ENCODE data around the gene TRIM54. TPM values are rescaled to one million over a fixed set of nuclear protein-coding genes. Genes with fewer than 3 reads are reported as not detected.

Gene TRIM54
- total RNA-seq, 6 experiments from 2014 or later = 0.14 to 0.25 TPM; not detected in 4

DNA sequence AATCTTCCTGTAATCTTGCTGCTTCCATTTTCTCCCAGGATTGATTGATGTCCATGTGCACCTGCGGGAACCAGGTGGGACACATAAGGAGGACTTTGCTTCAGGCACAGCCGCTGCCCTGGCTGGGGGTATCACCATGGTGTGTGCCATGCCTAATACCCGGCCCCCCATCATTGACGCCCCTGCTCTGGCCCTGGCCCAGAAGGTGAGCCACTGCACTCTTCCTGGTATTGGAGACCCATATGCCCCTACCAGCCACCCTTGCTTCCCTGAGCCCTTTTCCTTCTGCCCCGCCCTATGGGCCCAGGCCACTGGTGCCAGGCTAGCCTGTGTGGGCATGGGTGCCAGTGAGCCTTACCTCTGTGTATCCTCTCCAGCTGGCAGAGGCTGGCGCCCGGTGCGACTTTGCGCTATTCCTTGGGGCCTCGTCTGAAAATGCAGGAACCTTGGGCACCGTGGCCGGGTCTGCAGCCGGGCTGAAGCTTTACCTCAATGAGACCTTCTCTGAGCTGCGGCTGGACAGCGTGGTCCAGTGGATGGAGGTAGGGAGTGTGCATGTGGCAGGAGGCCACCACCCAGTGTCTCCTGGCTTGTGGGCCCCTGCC, 44.8 kb upstream of the TRIM54 start:
- TF ChIP-seq POLR2A (IDR thresholded peaks at IDR 0.05) = no peak
- TF ChIP-seq, protein P1, sequence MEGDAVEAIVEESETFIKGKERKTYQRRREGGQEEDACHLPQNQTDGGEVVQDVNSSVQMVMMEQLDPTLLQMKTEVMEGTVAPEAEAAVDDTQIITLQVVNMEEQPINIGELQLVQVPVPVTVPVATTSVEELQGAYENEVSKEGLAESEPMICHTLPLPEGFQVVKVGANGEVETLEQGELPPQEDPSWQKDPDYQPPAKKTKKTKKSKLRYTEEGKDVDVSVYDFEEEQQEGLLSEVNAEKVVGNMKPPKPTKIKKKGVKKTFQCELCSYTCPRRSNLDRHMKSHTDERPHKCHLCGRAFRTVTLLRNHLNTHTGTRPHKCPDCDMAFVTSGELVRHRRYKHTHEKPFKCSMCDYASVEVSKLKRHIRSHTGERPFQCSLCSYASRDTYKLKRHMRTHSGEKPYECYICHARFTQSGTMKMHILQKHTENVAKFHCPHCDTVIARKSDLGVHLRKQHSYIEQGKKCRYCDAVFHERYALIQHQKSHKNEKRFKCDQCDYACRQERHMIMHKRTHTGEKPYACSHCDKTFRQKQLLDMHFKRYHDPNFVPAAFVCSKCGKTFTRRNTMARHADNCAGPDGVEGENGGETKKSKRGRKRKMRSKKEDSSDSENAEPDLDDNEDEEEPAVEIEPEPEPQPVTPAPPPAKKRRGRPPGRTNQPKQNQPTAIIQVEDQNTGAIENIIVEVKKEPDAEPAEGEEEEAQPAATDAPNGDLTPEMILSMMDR (IDR thresholded peaks at IDR 0.05) = no peak
- WGBS (ENCODE audit: insufficient coverage, low coverage, low lambda C conversion rate, missing lambda C conversion rate) = 100% methylated on average over 2 of the region's 15 CpGs
- H3K9me3 ChIP-seq = no peaks in the 10 kb centered on the region
- no peak overlapping the region for H3K4me3 ChIP-seq
- intact Hi-C loops (cut with DNase I) = no loop called here
- no peaks in the 10 kb centered on the region for H3K27me3 ChIP-seq
- ATAC-seq (no peak), DNase-seq (no peak)
- no peaks in the 10 kb centered on the region for H3K4me1 ChIP-seq
- H3K36me3 ChIP-seq = peaks cover 0 to 100% (median 53%) of the 10 kb centered on the region in 4 donors
- no peak overlapping the region for H3K27ac ChIP-seq

DNA sequence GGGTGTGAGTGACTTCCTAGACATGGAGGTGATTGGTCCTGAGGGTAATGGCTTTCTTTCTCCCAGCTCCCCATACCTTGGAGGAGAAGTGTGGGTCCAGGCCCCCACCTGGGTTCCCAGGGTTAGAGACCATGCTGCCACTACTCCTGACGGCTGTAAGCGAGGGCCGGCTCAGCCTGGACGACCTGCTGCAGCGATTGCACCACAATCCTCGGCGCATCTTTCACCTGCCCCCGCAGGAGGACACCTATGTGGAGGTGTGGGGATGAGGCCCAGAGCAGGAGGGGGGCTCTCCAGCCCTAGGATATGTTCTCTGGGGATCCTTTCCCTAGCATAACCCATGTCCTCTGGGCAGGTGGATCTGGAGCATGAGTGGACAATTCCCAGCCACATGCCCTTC, 43.3 kb upstream of the TRIM54 start:
- Histone ChIP-seq H3K27ac (no peak overlapping the region), H3K4me3 (no peak overlapping the region), H3K27me3 (no peaks in the 10 kb centered on the region), H3K9me3 (no peaks in the 10 kb centered on the region), H3K36me3 (peaks cover 0 to 100% (median 45%) of the 10 kb centered on the region in 4 donors), H3K4me1 (no peaks in the 10 kb centered on the region)
- TF ChIP-seq, protein P1 (IDR thresholded peaks at IDR 0.05) = no peak
- TF ChIP-seq POLR2A (IDR thresholded peaks at IDR 0.05) = no peak
- WGBS (ENCODE audit: insufficient coverage, low coverage, low lambda C conversion rate, missing lambda C conversion rate) = no CpG with 5 or more reads among the region's 8 CpGs
- ATAC-seq = no peak
- intact Hi-C loops (cut with DNase I) = no loop called here
- DNase-seq = no peak

DNA sequence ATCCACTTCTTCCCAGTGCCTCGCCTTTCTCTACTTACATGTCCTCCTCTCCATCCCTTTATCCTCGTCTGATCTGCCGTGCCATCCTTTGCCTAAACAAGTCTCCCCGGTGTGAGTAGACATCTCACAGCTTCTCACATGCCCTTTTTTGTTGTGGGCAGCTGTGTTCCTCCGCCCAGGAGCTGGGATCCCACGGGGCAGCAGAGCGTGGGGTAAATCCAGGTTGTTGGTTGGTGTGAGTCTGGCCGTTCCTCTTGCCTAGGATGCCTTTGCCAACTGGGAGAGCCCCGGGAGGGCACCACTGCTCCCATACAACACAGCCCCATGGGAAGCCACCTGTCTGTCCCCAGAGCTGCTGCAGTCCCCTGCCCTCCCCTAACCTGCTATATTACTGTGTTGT, 41.8 kb upstream of the TRIM54 start:
- Histone ChIP-seq H3K9me3 (no peaks in the 10 kb centered on the region), H3K36me3 (peaks cover 0 to 87% (median 38%) of the 10 kb centered on the region in 4 donors), H3K4me1 (no peaks in the 10 kb centered on the region), H3K4me3 (no peak overlapping the region), H3K27ac (no peak overlapping the region), H3K27me3 (no peaks in the 10 kb centered on the region)
- 88% methylated on average over 4 of the region's 9 CpGs for WGBS (ENCODE audit: insufficient coverage, low coverage, low lambda C conversion rate, missing lambda C conversion rate)
- intact Hi-C loops (cut with DNase I) = no loop called here
- TF ChIP-seq, protein P1 (IDR thresholded peaks at IDR 0.05) = no peak
- TF ChIP-seq POLR2A (IDR thresholded peaks at IDR 0.05) = no peak
- no peak for ATAC-seq
- no peak for DNase-seq

DNA sequence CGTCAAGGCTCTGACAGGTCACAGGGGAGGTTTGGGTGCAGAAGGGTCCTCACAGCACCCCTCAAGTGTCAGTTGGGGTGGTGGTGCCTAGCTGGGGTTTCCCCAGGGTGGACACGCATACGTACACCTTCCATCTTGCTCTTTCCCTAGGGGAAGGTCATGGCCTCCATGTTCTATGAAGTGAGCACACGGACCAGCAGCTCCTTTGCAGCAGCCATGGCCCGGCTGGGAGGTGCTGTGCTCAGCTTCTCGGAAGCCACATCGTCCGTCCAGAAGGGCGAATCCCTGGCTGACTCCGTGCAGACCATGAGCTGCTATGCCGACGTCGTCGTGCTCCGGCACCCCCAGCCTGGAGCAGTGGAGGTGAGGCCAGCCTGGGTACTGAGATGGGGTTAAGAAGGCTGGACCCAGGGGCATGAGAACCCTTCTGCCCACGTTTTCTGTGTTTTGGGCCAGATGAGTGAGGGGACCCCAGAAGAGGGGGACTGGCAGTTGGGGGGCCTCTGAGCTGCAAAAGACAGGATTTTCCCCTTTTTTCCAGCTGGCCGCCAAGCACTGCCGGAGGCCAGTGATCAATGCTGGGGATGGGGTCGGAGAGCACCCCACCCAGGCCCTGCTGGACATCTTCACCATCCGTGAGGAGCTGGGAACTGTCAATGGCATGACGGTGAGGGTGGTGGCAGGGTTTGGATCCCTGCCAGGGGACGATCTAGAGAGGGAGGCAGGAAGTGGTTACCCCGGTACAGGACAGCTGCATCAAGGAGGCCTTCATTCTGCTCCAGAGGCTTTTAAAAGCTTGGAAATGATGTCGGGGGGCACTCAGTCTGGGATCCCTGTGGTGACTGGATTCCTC, 40.2 kb upstream of the TRIM54 start:
- Histone ChIP-seq H3K4me3 (no peak overlapping the region), H3K4me1 (no peaks in the 10 kb centered on the region), H3K27ac (no peak overlapping the region), H3K9me3 (no peaks in the 10 kb centered on the region), H3K27me3 (no peaks in the 10 kb centered on the region), H3K36me3 (peaks cover 0 to 71% (median 33%) of the 10 kb centered on the region in 4 donors)
- intact Hi-C loops (cut with DNase I) = no loop called here
- 68% methylated on average over 8 of the region's 24 CpGs for WGBS (ENCODE audit: insufficient coverage, low coverage, low lambda C conversion rate, missing lambda C conversion rate)
- DNase-seq = no peak
- no peak for ATAC-seq
- TF ChIP-seq, protein P1 (IDR thresholded peaks at IDR 0.05) = no peak
- TF ChIP-seq POLR2A (IDR thresholded peaks at IDR 0.05) = no peak

Measured in right lobe of liver (tissue), 6 donors.